Uterus (tissue), 4 donors: Measurements from ENCODE around the gene CYSRT1. TPM values are rescaled to one million over a fixed set of nuclear protein-coding genes. Genes with fewer than 3 reads are reported as not detected.

ENCODE experiments used
- DNase-seq, 2 donors: peaks; one replicate each; pipeline ENCODE4 v3.0.0-alpha.2; 2019 to 2020
- H3K27ac ChIP-seq, 2 donors: fragments of 200-600 bp; sonication (generic); 1 replicate in 1 of 2; 2 replicates in 1 of 2; pipeline ENCODE4 v1.5.1; 2016 to 2018
- H3K27me3 ChIP-seq, 2 donors: fragments of 200-600 bp; sonication (generic); one replicate each; pipeline ENCODE4 v1.5.1; 2018 to 2019; ENCODE audit warnings: control low read depth in 1 of 2
- H3K36me3 ChIP-seq, 2 donors: fragments of 200-600 bp; sonication (generic); one replicate each; pipeline ENCODE4 v1.5.1; 2019; ENCODE audit warnings: control low read depth in 1 of 2
- H3K4me1 ChIP-seq, 2 donors: fragments of 200-600 bp; sonication (generic); one replicate each; pipeline ENCODE4 v1.5.1; 2018 to 2019; ENCODE audit warnings: control low read depth in 1 of 2
- H3K4me3 ChIP-seq, 2 donors: fragments of 200-600 bp; sonication (generic); 1 replicate in 1 of 2; 2 replicates in 1 of 2; pipeline ENCODE4 v1.5.1; 2018 to 2019; ENCODE audit warnings: mild to moderate bottlenecking in 1 of 2
- H3K9me3 ChIP-seq, 2 donors: fragments of 200-600 bp; sonication (generic); one replicate each; pipeline ENCODE4 v1.5.1; 2019; ENCODE audit warnings: control low read depth in 1 of 2
- CTCF ChIP-seq, 4 experiments: fragments of 200-600 bp in 2 of 4; fragments of 450-650 bp in 2 of 4; sonication (generic) in 2 of 4; IDR thresholded peaks; one replicate each; pipeline ENCODE4 v1.5.1; 2016 to 2019; ENCODE audit warnings: antibody characterized with exemption in 4 of 4, mild to moderate bottlenecking in 2 of 4, moderate library complexity in 1 of 4
- POLR2A ChIP-seq, 2 donors: fragments of 450-650 bp; IDR thresholded peaks; one replicate each; pipeline ENCODE4 v1.6.1; 2016; ENCODE audit warnings: antibody characterized with exemption in 2 of 2, mild to moderate bottlenecking in 1 of 2, moderate library complexity in 1 of 2
- intact Hi-C: fragments of 100-400 bp; cut with DNase I; formaldehyde crosslinking; loops from one replicate; pipeline ENCODE4 v1.15.1; 2023; ENCODE audit warnings: low total_unique reads
- total RNA-seq, 4 donors: library from RNA; depleted of rRNA in 3 of 4; stranded (reverse); fragments of >200 nt in 3 of 4; gene quantifications; one replicate each; pipeline versions ENCODE4 v1.1.0 to v1.2.4, GENCODE V29; 2014 to 2023
- donor health status: DM: yes; HTN: yes; CAD: no.

CYSRT1 gene
- total RNA-seq, 4 donors from 2014 or later = 0.34 TPM; not detected in 3

GRCh38 chr9:137247916-137248175 is 22.9 kb downstream of the CYSRT1 start:
- Histone ChIP-seq H3K4me1 (peaks cover 0 to 3% of the 10 kb centered on the region in 2 donors), H3K9me3 (no peaks in the 10 kb centered on the region), H3K27me3 (no peaks in the 10 kb centered on the region), H3K36me3 (no peaks in the 10 kb centered on the region), H3K27ac (no peak overlapping the region), H3K4me3 (no peak overlapping the region)
- intact Hi-C loops = no loop called here
- TF ChIP-seq CTCF (IDR thresholded peaks at IDR 0.05) = no peak
- TF ChIP-seq POLR2A (IDR thresholded peaks at IDR 0.05) = no peak
- no peak for DNase-seq

GRCh38 chr9:137250329-137251193 is 25.6 kb downstream of the CYSRT1 start:
- intact Hi-C loops = no loop called here
- no peak for DNase-seq
- Histone ChIP-seq H3K36me3 (no peaks in the 10 kb centered on the region), H3K4me3 (no peak overlapping the region), H3K27ac (no peak overlapping the region), H3K9me3 (no peaks in the 10 kb centered on the region), H3K27me3 (no peaks in the 10 kb centered on the region), H3K4me1 (peaks cover 0 to 8% of the 10 kb centered on the region in 2 donors)
- no peak for TF ChIP-seq POLR2A (IDR thresholded peaks at IDR 0.05)
- no peak for TF ChIP-seq CTCF (IDR thresholded peaks at IDR 0.05)

- no peak within 1 kb of the TSS for H3K27ac ChIP-seq
- H3K36me3 ChIP-seq = no peaks in the 10 kb centered on the region
- peaks cover 0 to 12% of the 10 kb centered on the region in 2 donors for H3K4me1 ChIP-seq
- intact Hi-C loops = no loop called here
- no peak for DNase-seq
- TF ChIP-seq POLR2A (IDR thresholded peaks at IDR 0.05) (no peak), CTCF (IDR thresholded peaks at IDR 0.05) (no peak)
- H3K4me3 ChIP-seq = no peak within 1 kb of the TSS
- no peaks in the 10 kb centered on the region for H3K9me3 ChIP-seq
- no peaks in the 10 kb centered on the region for H3K27me3 ChIP-seq
Measured at GRCh38 chr9:137251194-137251461, 26.2 kb downstream of the CYSRT1 start, which contains the start of gene STPG3. Gene STPG3, plus strand, starts transcription at chr9:137251286. Its CDS starts 1 bp downstream, at chr9:137251287.

GRCh38 chr9:137251490-137252268 is 26.7 kb downstream of the CYSRT1 start:
- no peak overlapping the region for H3K4me3 ChIP-seq
- no peak for DNase-seq
- intact Hi-C loops = no loop called here
- H3K27me3 ChIP-seq = no peaks in the 10 kb centered on the region
- no peak overlapping the region for H3K27ac ChIP-seq
- H3K9me3 ChIP-seq = no peaks in the 10 kb centered on the region
- H3K36me3 ChIP-seq = no peaks in the 10 kb centered on the region
- no peak for TF ChIP-seq POLR2A (IDR thresholded peaks at IDR 0.05)
- TF ChIP-seq CTCF (IDR thresholded peaks at IDR 0.05) = no peak
- peaks cover 0 to 17% of the 10 kb centered on the region in 2 donors for H3K4me1 ChIP-seq
